ENCODE data around the gene SAC3D1. TPM values are rescaled to one million over a fixed set of nuclear protein-coding genes. Genes with fewer than 3 reads are reported as not detected.

Gene SAC3D1
- total RNA-seq, 1 donor from 2014 or later, result 19.3 TPM

DNA sequence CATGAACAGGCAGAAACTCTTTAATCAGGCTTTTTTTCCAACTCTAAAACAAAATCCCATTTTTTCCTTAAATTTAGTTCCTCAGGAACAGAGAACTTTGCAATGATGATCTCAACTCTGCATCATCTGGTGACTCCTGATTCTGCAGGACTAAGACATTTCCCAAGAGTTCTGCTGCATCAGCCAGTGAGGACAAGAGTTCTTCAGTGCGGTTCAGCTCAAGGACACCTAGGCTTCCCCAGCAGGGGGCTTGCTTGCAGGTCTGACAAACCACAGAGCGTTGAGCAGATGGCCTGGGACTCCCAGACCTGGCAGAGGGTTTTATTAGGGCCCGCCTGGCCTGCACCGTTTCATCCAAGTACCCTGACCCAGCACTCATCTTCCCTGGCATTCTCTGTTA is 36.4 kb downstream of the SAC3D1 start:
- Mint-ChIP-seq H3K4me1 (ENCODE audit: low read depth) (no peaks in the 10 kb centered on the region), H3K36me3 (ENCODE audit: insufficient read depth) (peaks cover 3% of the 10 kb centered on the region), H3K27me3 (no peaks in the 10 kb centered on the region), H3K4me3 (ENCODE audit: low read depth) (no peak overlapping the region), H3K9me3 (ENCODE audit: low read depth) (no peaks in the 10 kb centered on the region), H3K27ac (no peak overlapping the region)
- DNase-seq (ENCODE audit: low spot score, unreplicated experiment), result no peak
- TF ChIP-seq, protein P1, sequence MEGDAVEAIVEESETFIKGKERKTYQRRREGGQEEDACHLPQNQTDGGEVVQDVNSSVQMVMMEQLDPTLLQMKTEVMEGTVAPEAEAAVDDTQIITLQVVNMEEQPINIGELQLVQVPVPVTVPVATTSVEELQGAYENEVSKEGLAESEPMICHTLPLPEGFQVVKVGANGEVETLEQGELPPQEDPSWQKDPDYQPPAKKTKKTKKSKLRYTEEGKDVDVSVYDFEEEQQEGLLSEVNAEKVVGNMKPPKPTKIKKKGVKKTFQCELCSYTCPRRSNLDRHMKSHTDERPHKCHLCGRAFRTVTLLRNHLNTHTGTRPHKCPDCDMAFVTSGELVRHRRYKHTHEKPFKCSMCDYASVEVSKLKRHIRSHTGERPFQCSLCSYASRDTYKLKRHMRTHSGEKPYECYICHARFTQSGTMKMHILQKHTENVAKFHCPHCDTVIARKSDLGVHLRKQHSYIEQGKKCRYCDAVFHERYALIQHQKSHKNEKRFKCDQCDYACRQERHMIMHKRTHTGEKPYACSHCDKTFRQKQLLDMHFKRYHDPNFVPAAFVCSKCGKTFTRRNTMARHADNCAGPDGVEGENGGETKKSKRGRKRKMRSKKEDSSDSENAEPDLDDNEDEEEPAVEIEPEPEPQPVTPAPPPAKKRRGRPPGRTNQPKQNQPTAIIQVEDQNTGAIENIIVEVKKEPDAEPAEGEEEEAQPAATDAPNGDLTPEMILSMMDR (IDR thresholded peaks at IDR 0.05; ENCODE audit: unreplicated experiment), result no peak

DNA sequence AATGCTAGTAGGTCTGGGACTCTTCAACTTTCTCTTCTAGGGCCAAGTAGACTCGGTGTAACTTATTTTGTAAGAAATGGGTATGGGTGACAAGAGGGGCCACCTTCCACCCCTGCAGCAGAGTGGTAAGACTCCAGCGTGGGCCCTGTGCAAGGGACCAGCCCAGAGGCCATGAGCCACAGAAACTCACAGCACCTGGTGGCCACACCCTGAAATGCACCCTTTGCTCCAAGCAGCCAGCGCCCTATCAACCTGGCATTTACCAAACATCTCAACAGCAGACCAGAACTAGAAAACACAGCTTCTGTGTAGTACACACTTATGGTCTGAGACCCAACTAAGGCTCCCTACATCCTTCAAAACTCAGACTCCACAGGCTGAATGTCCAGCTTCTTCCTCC is 37.1 kb downstream of the SAC3D1 start:
- DNase-seq (ENCODE audit: low spot score, unreplicated experiment), result no peak
- Mint-ChIP-seq H3K27ac (peak overlapping the region; percentile 67), H3K4me3 (ENCODE audit: low read depth) (no peak overlapping the region), H3K27me3 (no peaks in the 10 kb centered on the region), H3K36me3 (ENCODE audit: insufficient read depth) (peaks cover 3% of the 10 kb centered on the region), H3K4me1 (ENCODE audit: low read depth) (peaks cover 4% of the 10 kb centered on the region), H3K9me3 (ENCODE audit: low read depth) (no peaks in the 10 kb centered on the region)
- TF ChIP-seq, protein P1 (IDR thresholded peaks at IDR 0.05; ENCODE audit: unreplicated experiment), result peak; percentile 62

DNA sequence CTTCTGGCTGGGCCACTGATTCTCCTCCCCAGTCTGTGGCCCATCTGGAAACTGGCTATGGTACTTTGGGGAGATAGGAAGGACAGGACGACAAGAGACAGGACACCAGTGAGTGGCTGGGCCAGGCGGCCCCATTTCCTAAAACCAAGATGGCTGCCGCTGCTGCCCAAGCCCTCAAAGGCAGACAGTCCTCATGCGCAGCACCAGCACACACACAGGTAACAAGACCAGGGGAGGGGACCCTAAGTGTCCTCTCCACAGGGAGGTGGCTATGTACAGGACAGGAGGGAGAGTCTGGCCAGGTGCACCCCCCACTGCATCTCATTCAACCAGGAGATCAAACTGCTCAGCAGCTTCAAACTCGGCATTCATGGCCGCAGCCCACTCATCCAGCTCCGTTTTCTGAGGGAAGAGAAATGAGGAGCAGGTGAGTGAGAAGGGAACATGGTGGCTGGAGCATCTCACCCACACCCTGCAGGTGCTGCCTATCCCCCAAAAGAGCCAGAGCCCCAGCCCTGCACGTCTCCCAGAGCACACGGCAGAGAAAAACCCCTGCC is 37.9 kb downstream of the SAC3D1 start:
- H3K27ac Mint-ChIP-seq, result peak overlapping the region; percentile 67
- DNase-seq (ENCODE audit: low spot score, unreplicated experiment), result no peak
- no peak overlapping the region for H3K4me3 Mint-ChIP-seq (ENCODE audit: low read depth)
- peaks cover 8% of the 10 kb centered on the region for H3K4me1 Mint-ChIP-seq (ENCODE audit: low read depth)
- no peaks in the 10 kb centered on the region for H3K27me3 Mint-ChIP-seq
- H3K36me3 Mint-ChIP-seq (ENCODE audit: insufficient read depth), result peaks cover 3% of the 10 kb centered on the region
- TF ChIP-seq, protein P1 (IDR thresholded peaks at IDR 0.05; ENCODE audit: unreplicated experiment), result no peak
- H3K9me3 Mint-ChIP-seq (ENCODE audit: low read depth), result no peaks in the 10 kb centered on the region

DNA sequence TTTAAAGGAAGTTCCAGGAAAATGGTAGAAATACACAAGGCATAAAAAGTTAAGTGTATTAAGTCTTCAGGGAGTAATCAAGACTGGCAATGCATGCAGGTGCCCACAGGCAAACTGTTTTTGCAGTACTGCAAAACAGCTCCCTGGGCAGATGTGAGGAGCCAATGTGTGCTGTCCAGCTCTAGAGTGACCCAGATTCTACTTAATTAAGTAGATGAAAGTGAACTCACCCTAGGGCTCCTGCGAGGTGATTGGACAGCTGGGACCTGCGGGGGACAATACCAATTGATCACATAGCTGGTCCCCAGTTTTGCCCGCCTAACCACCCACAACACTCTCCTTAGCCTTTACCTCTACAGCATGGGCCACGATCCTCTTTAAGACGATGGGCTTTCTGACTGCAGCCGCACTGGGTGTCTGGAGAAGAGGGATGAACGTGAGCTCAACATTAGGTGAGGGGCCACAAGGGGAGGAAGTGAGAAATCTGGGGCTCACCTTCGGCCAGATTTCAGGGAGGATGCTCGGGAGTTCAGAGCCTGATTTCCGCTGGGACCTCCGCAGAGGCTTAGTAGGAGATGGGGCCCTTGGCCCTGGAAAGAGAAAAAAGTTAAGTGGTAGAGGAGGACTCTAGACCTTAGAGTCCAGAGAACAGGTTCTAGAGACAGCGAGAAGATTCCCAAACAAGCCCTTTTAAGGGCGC is 42.3 kb downstream of the SAC3D1 start:
- Mint-ChIP-seq H3K4me3 (ENCODE audit: low read depth) (peak overlapping the region; percentile 95), H3K27me3 (no peaks in the 10 kb centered on the region), H3K36me3 (ENCODE audit: insufficient read depth) (peaks cover 7% of the 10 kb centered on the region), H3K4me1 (ENCODE audit: low read depth) (peaks cover 15% of the 10 kb centered on the region), H3K27ac (peak overlapping the region; percentile 99), H3K9me3 (ENCODE audit: low read depth) (no peaks in the 10 kb centered on the region)
- no peak for DNase-seq (ENCODE audit: low spot score, unreplicated experiment)
- TF ChIP-seq, protein P1 (IDR thresholded peaks at IDR 0.05; ENCODE audit: unreplicated experiment), result no peak

DNA sequence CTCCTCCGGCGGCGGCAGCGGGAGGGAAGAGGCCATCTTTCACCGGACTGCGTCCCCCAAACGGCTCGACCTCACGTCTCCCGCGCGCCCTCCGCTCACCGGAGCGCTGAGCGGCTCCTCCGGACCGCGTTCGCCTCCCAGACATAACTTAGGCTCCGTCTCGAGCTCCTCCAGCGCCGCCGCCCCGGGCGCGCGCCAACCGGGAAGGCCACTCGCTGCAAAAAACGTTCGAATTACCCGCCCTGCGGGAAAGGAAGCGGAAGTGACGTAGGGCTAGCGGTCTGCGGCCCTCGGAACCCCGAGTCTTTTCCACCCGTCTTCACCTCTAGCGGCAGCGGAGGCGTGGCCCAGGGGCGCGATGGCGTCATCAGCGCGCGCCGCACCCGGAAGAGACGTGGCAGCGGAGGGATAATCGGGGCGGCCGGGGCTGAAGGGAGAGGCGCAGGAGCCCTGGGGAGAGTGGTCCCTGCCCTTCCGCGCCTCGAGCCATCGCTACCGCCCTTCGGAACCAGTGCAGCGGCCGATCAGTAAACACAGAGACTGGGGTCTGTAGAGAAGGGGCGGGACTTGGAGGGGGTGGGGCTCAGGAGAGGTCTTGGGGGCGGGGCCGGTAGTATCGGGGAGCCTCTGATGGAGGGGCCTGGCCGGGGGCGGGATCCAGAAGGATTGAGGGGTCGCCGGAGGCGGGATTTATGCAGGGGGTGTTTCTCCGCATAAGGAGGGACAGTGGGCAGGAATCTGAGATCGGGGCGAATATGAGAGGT is 43.0 kb downstream of the SAC3D1 start, which contains the start of the genes CDCA5 and ZFPL1:
CDCA5 (minus strand) TSS at position 207 of the 764 bp plus-strand sequence; CDS start at position 145, 62 bp downstream.
ZFPL1 (plus strand) TSS at position 389 of the 764 bp plus-strand sequence. CDS start 477 bp downstream, outside the sequence.
- peaks cover 7% of the 10 kb centered on the region for H3K36me3 Mint-ChIP-seq (ENCODE audit: insufficient read depth)
- H3K9me3 Mint-ChIP-seq (ENCODE audit: low read depth), result no peaks in the 10 kb centered on the region
- H3K27me3 Mint-ChIP-seq, result no peaks in the 10 kb centered on the region
- peak within 1 kb of the TSS; percentile 95 for H3K4me3 Mint-ChIP-seq (ENCODE audit: low read depth)
- H3K27ac Mint-ChIP-seq, result peak within 1 kb of the TSS; percentile 99
- peaks cover 15% of the 10 kb centered on the region for H3K4me1 Mint-ChIP-seq (ENCODE audit: low read depth)
- TF ChIP-seq, protein P1 (IDR thresholded peaks at IDR 0.05; ENCODE audit: unreplicated experiment), result no peak
- peak; percentile 93 for DNase-seq (ENCODE audit: low spot score, unreplicated experiment)

Measured in progenitor cell of endocrine pancreas (in vitro differentiated cells).